ENCODE measurements around the gene POLD2.

Gene POLD2

DNA sequence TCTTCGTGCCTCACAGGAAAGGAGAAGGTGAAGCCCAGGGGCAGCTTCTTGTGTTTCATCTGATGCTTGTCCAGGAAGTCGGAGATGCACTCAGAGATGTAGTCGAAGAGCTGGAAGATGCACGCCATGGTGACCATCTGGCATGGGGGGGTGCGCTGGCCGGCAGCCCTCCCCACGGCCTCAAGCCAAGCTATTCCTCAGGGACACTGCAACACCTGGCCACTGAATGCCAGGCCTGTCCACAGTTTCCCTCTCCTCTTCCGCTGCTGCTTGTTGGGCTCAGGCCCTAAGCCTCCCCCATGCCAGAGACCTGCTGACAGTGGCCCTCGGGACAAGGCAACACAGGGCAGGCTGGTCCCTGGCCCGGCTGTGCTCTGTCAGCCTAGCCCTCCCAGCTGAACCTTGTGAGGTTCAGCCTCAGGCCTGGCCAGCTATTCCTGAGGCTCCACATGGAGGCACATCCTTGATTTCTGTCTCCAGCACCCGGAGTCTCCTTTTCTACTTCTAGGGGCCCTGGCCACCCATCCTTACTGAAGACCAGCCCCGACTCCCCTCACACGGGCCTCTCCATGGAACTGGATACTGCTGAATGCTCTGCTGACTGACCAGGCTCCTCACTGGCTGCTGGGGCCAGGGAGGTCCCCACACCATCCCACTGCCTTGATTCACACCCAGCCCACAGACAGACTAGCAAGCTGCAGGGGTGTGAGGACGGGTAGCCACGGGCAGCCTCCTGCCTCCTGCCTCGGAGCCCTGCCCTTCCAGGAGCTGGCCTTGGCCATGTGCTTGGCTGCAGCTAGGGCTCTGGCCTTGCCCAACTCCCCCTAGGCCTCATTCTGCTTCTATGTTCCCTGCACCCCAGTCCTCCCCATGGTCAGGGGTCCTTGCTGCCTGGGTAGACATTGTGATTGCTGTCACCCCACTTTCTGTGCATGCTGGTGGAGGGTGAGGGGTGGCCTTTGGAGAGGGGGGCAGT, 27.9 kb upstream of the POLD2 start:
- no peak for TF ChIP-seq ZFX (IDR thresholded peaks at IDR 0.05)
- TF ChIP-seq CTCF (conservative IDR thresholded peaks at IDR 0.05), result no peak
- no peak overlapping the region for H3K27ac ChIP-seq

DNA sequence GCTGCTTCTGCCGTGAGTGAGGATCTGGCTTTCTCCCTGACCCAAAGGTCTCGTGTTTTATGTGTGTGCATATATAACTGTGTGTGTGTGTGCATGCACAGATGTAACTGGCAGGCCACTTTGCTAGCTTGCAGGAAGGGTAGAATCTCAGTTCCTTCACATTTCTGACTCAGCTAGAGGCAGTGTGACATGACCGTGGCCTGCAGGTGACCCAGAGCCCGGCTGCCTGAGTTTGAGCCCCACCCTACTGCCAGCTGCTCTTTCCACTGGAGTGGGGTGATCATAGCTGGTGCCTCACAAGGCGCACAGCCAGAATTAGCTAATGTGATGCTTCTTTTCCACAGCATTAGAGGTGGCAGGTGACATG, 27.1 kb upstream of the POLD2 start:
- TF ChIP-seq CTCF (conservative IDR thresholded peaks at IDR 0.05) (no peak), ZFX (IDR thresholded peaks at IDR 0.05) (no peak)

GRCh38 chr7:44149571-44150465, 26.5 kb upstream of the POLD2 start:
- no peak overlapping the region for H3K27ac ChIP-seq

More for the DNA sequence above, 27.1 kb upstream of the POLD2 start:
- no peak overlapping the region for H3K27ac ChIP-seq

GRCh38 chr7:44148961-44149536, 25.7 kb upstream of the POLD2 start:
- no peak overlapping the region for H3K27ac ChIP-seq
- TF ChIP-seq ZFX (IDR thresholded peaks at IDR 0.05) (no peak), CTCF (conservative IDR thresholded peaks at IDR 0.05) (no peak)

More at GRCh38 chr7:44149571-44150465, 26.5 kb upstream of the POLD2 start:
- TF ChIP-seq ZFX (IDR thresholded peaks at IDR 0.05) (no peak), CTCF (conservative IDR thresholded peaks at IDR 0.05) (no peak)

DNA sequence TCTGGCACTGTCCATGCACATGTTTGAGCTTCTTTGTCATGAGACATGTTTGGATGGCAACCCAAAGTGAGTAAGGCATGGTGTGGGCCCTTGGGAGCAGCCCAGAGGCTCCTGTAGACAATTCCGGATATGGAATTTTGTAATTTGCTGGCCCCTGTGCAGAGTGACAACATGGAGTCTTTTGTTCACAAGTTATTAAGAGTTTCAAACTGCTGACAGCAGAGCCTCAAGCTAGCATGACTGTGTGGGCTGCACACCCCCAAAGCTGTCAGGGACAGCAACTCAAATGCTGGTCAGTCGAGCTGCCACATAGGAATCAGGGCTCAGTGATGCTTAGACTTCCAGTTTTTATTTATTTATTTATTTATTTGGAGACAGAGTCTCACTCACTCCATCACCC, 24.8 kb upstream of the POLD2 start:
- no peak overlapping the region for H3K27ac ChIP-seq
- TF ChIP-seq CTCF (conservative IDR thresholded peaks at IDR 0.05) (no peak), ZFX (IDR thresholded peaks at IDR 0.05) (no peak)

- H3K27ac ChIP-seq, result no peak overlapping the region
- no peak for TF ChIP-seq CTCF (conservative IDR thresholded peaks at IDR 0.05)
- TF ChIP-seq ZFX (IDR thresholded peaks at IDR 0.05), result no peak
Observed at GRCh38 chr7:44147026-44147991, 24.0 kb upstream of the POLD2 start.

Data from C4-2B (cell line).